Endothelial cell of umbilical vein (primary cell): ENCODE measurements around the gene PPP1R13B.

Experiments used
- CTCF ChIP-seq, 2 donors: IDR thresholded peaks; 1 replicate in 1 of 2; 2 replicates in 1 of 2; pipeline ENCODE4 v1.5.1; 2011; ENCODE audit warnings: low read length in 2 of 2, mild to moderate bottlenecking in 2 of 2, moderate library complexity in 2 of 2, control low read depth in 1 of 2, inconsistent platforms in 1 of 2, low read depth in 1 of 2; ENCODE audit not compliant: insufficient read depth in 1 of 2; ENCODE audit errors: extremely low read depth in 1 of 2
- EZH2 ChIP-seq: IDR thresholded peaks from 2 replicates; pipeline ENCODE4 v1.6.1; 2012; ENCODE audit warnings: borderline replicate concordance, low read depth, mild to moderate bottlenecking, moderate library complexity, low read length, inconsistent platforms; ENCODE audit not compliant: severe bottlenecking
- JUN ChIP-seq: IDR thresholded peaks from 2 replicates; pipeline ENCODE4 v1.6.1; 2011; ENCODE audit warnings: borderline replicate concordance, low read depth; ENCODE audit not compliant: insufficient read length, insufficient read depth
- MAX ChIP-seq: IDR thresholded peaks from 2 replicates; pipeline ENCODE4 v1.6.1; 2011; ENCODE audit not compliant: insufficient read depth, insufficient read length
- MYC ChIP-seq: IDR thresholded peaks from one replicate; pipeline ENCODE4 v1.6.1; 2011; ENCODE audit warnings: mild to moderate bottlenecking, low read depth, low read length
- POLR2A ChIP-seq: IDR thresholded peaks from 2 replicates; pipeline ENCODE4 v1.6.1; 2012; ENCODE audit warnings: low read depth, mild to moderate bottlenecking, control low read depth, low read length
- POLR2AphosphoS5 ChIP-seq: IDR thresholded peaks from 2 replicates; pipeline ENCODE4 v1.6.1; 2012; ENCODE audit warnings: low read depth, mild to moderate bottlenecking, control low read depth, low read length, moderate library complexity; ENCODE audit not compliant: insufficient read depth

- TF ChIP-seq CTCF (IDR thresholded peaks at IDR 0.05; ENCODE audit: extremely low read depth in 1 of 2, insufficient read depth in 1 of 2, low read depth in 1 of 2, low read length in 2 of 2) (no peak), EZH2 (no peak), POLR2AphosphoS5 (no peak), POLR2A (no peak), MAX (no peak), MYC (no peak), JUN (no peak)
These were observed 15.3 kb downstream of the PPP1R13B start for GRCh38 chr14:103832046-103832445.
